GM23338 (cell line): ENCODE measurements around the gene PLEKHN1. TPM values are rescaled to one million over a fixed set of nuclear protein-coding genes. Genes with fewer than 3 reads are reported as not detected.

Source experiments
- ATAC-seq: fragments of 200-7000 bp; cut with Tn5 transposase; 3 replicates; pipeline ENCODE4 v1.9.1; 2020
- DNase-seq: peaks from one replicate; pipeline ENCODE4 v3.0.0-alpha.2; 2015; ENCODE audit warnings: low spot score
- H2AFZ ChIP-seq: fragments of 200-600 bp; sonication (generic); 2 replicates; pipeline ENCODE4 v1.8.0; 2016; ENCODE audit warnings: antibody characterized with exemption, mild to moderate bottlenecking, moderate library complexity
- H3F3A ChIP-seq: fragments of 200-600 bp; sonication (generic); replicated peaks from 2 replicates; pipeline ENCODE4 v1.8.0; 2017; ENCODE audit warnings: antibody characterized with exemption, mixed run types, low read depth
- H3K27ac ChIP-seq: fragments of 200-600 bp; sonication (generic); 2 replicates; pipeline ENCODE4 v1.6.1; 2016; ENCODE audit warnings: low read depth
- H3K27me3 ChIP-seq: fragments of 200-600 bp; sonication (generic); 2 replicates; pipeline ENCODE4 v1.8.0; 2016; ENCODE audit warnings: mild to moderate bottlenecking, mixed run types, moderate library complexity; ENCODE audit not compliant: insufficient read depth
- H3K36me3 ChIP-seq: fragments of 200-600 bp; sonication (generic); 2 replicates; pipeline ENCODE4 v1.8.0; 2016; ENCODE audit warnings: mild to moderate bottlenecking; ENCODE audit not compliant: insufficient read depth
- H3K4me1 ChIP-seq: fragments of 200-600 bp; sonication (generic); 2 replicates; pipeline ENCODE4 v1.8.0; 2016; ENCODE audit warnings: mild to moderate bottlenecking, moderate library complexity; ENCODE audit not compliant: insufficient read depth
- H3K4me2 ChIP-seq: fragments of 200-600 bp; sonication (generic); 2 replicates; pipeline ENCODE4 v1.7.1; 2017; ENCODE audit warnings: mixed run types
- H3K4me3 ChIP-seq: fragments of 200-600 bp; sonication (generic); 2 replicates; pipeline ENCODE4 v1.6.1; 2016; ENCODE audit warnings: mixed run types
- H3K79me2 ChIP-seq: fragments of 200-600 bp; sonication (generic); replicated peaks from 2 replicates; pipeline ENCODE4 v1.8.0; 2017; ENCODE audit warnings: mild to moderate bottlenecking; ENCODE audit not compliant: insufficient read depth
- H3K9me2 ChIP-seq: fragments of 200-600 bp; sonication (generic); 2 replicates; pipeline ENCODE4 v1.8.0; 2017; ENCODE audit not compliant: insufficient read depth
- H4K20me1 ChIP-seq: fragments of 200-600 bp; sonication (generic); replicated peaks from 2 replicates; pipeline ENCODE4 v1.8.0; 2017; ENCODE audit warnings: mild to moderate bottlenecking; ENCODE audit not compliant: insufficient read depth
- H3K27ac Mint-ChIP-seq: 2 replicates; pipeline ENCODE4 v1.8.0; 2020; ENCODE audit warnings: inconsistent platforms, mild to moderate bottlenecking, moderate library complexity, mixed read lengths
- H3K27me3 Mint-ChIP-seq: 3 replicates; pipeline ENCODE4 v1.8.0; 2022; ENCODE audit warnings: low read depth, mild to moderate bottlenecking, moderate library complexity, mixed read lengths, inconsistent platforms; ENCODE audit not compliant: insufficient read depth, poor library complexity
- H3K36me3 Mint-ChIP-seq: 3 replicates; pipeline ENCODE4 v1.8.0; 2021; ENCODE audit warnings: low read depth, mild to moderate bottlenecking, inconsistent platforms, moderate library complexity, mixed read lengths
- H3K4me1 Mint-ChIP-seq: 3 replicates; pipeline ENCODE4 v1.8.0; 2020; ENCODE audit warnings: mild to moderate bottlenecking, inconsistent platforms, mixed read lengths
- H3K4me3 Mint-ChIP-seq: 3 replicates; pipeline ENCODE4 v1.8.0; 2021; ENCODE audit warnings: moderate library complexity, mild to moderate bottlenecking, inconsistent platforms, mixed read lengths
- H3K9me3 Mint-ChIP-seq: 3 replicates; pipeline ENCODE4 v1.8.0; 2020; ENCODE audit warnings: moderate library complexity, mild to moderate bottlenecking, inconsistent platforms, mixed read lengths
- CREB1 ChIP-seq: fragments of 250-450 bp; sonication (Bioruptor Pico); IDR thresholded peaks from 2 replicates; pipeline ENCODE4 v1.5.0; 2020; ENCODE audit warnings: low read depth, mild to moderate bottlenecking, moderate library complexity
- EZH2phosphoT487 ChIP-seq: fragments of 200-600 bp; sonication (generic); IDR thresholded peaks from one replicate; pipeline ENCODE4 v1.8.1; 2018; ENCODE audit warnings: antibody characterized with exemption; ENCODE audit not compliant: unreplicated experiment
- POLR2AphosphoS5 ChIP-seq: IDR thresholded peaks from 2 replicates; pipeline ENCODE4 v1.6.1; 2016; ENCODE audit warnings: antibody characterized with exemption, low read depth
- STAT1 ChIP-seq: IDR thresholded peaks from one replicate; pipeline ENCODE4 v1.6.1; 2016; ENCODE audit warnings: antibody characterized with exemption; ENCODE audit not compliant: unreplicated experiment
- ZNF114 ChIP-seq: fragments of 250-450 bp; sonication (Bioruptor Pico); IDR thresholded peaks from 2 replicates; pipeline ENCODE4 v1.5.0; 2020; ENCODE audit warnings: mild to moderate bottlenecking, moderate library complexity
- ZNF331 ChIP-seq: fragments of 250-450 bp; sonication (Bioruptor Pico); IDR thresholded peaks from 2 replicates; pipeline ENCODE4 v1.5.0; 2020; ENCODE audit warnings: low read depth, mild to moderate bottlenecking, moderate library complexity
- polyA plus RNA-seq: library from polyadenylated mRNA; unstranded; fragments of >200 nt; fragmentation: Nextera tagmentation; extraction: Ambion mirVana; gene quantifications from 2 replicates; pipeline ENCODE4 v1.2.1, GENCODE V29; 2016
- small RNA-seq: library from RNA; depleted of rRNA; stranded (forward); fragments of <200 nt; gene quantifications from one replicate; pipeline ENCODE3, GENCODE V24; 2014; ENCODE audit warnings: low replicate concordance
- total RNA-seq: library from RNA; depleted of rRNA; stranded (reverse); fragments of >200 nt; shearing (Covaris generic); gene quantifications from 2 replicates; pipeline ENCODE4 v1.2.3, GENCODE V29; 2014; rRNA removed
- TF ChIP-seq, protein P1 (sequence below): IDR thresholded peaks from one replicate; pipeline ENCODE4 v1.6.1; 2018; ENCODE audit warnings: antibody characterized with exemption; ENCODE audit not compliant: unreplicated experiment

Gene PLEKHN1
- total and polyA plus RNA-seq, 2 experiments from 2014 or later = 1.4 to 3.3 TPM

DNA sequence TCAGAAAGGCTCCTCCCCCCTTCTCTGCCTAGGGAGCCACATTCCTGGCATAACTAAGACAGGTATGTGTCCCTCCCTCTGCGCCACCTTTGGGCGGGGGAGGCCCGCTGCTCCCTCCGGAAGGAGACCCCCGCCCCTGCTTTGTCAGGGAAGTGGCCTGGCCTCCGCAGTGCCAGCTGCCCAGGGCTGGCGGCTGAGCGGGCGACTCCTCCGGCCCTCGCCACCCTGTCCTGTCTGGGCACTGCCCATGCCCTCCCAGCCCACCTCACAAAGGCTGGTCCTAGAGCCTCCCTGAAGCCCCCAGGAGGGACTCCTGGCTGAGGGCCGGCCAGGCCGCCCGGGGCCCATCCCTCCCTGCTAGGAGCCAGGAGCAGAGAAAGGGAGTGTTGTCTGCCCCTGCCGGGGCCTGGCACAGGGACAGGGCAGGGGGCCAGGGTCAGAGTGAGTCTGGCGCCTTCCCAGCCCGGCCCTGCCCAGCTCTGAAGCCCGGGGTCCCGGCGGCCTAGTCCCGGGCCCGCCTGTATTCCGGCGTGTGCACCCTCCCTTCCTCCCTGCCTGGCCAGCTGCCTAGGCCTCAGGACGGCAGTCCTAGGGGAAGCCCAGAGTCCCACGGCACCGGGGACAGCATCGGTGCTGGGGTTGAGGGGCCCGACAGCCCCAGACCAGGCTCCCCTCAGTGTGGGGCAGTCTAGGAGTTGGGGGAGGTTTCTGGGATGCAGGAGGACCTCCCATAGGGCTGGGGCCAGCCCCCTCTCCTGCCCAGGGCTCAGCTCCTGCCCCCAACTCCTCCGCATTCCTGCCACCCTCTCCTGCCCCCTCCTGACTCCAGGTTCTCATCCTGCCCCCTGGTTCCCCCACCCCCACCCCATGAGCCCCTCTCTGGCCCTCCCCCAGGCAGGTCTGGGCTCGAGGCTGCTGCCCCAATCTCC, 58.8 kb downstream of the PLEKHN1 start:
- H3K4me3 Mint-ChIP-seq = no peak overlapping the region; the same call in 2 of the 3 replicates
- peak; percentile 56 for ATAC-seq
- Histone ChIP-seq H4K20me1 (peaks cover 4% of the 10 kb centered on the region; the same call in 1 of the 2 replicates), H3K36me3 (no peaks in the 10 kb centered on the region), H3K4me2 (peak overlapping the region; percentile 71), H3K27ac (0 out of 2 replicates have a peak overlapping the region, but pooled peaks have one; percentile 50), H3K79me2 (0 out of 2 replicates have a peak, but pooled peaks cover 5% of the 10 kb centered on the region), H3K4me3 (peak overlapping the region; percentile 43; the same call in 1 of the 2 replicates), H3K4me1 (peaks cover 47% of the 10 kb centered on the region), H3F3A (no peaks in the 10 kb centered on the region), H3K9me2 (no peaks in the 10 kb centered on the region), H2AFZ (no peak overlapping the region), H3K27me3 (no peaks in the 10 kb centered on the region; the same call in 1 of the 2 replicates)
- peak; percentile 97 for DNase-seq
- no peak overlapping the region for H3K27ac Mint-ChIP-seq
- H3K4me1 Mint-ChIP-seq = peaks cover 34% of the 10 kb centered on the region
- TF ChIP-seq EZH2phosphoT487 (no peak), ZNF331 (CRISPR knock-in tag) (no peak), POLR2AphosphoS5 (no peak), CREB1 (CRISPR knock-in tag) (no peak), ZNF114 (CRISPR knock-in tag) (no peak), STAT1 (no peak)
- TF ChIP-seq, protein P1, sequence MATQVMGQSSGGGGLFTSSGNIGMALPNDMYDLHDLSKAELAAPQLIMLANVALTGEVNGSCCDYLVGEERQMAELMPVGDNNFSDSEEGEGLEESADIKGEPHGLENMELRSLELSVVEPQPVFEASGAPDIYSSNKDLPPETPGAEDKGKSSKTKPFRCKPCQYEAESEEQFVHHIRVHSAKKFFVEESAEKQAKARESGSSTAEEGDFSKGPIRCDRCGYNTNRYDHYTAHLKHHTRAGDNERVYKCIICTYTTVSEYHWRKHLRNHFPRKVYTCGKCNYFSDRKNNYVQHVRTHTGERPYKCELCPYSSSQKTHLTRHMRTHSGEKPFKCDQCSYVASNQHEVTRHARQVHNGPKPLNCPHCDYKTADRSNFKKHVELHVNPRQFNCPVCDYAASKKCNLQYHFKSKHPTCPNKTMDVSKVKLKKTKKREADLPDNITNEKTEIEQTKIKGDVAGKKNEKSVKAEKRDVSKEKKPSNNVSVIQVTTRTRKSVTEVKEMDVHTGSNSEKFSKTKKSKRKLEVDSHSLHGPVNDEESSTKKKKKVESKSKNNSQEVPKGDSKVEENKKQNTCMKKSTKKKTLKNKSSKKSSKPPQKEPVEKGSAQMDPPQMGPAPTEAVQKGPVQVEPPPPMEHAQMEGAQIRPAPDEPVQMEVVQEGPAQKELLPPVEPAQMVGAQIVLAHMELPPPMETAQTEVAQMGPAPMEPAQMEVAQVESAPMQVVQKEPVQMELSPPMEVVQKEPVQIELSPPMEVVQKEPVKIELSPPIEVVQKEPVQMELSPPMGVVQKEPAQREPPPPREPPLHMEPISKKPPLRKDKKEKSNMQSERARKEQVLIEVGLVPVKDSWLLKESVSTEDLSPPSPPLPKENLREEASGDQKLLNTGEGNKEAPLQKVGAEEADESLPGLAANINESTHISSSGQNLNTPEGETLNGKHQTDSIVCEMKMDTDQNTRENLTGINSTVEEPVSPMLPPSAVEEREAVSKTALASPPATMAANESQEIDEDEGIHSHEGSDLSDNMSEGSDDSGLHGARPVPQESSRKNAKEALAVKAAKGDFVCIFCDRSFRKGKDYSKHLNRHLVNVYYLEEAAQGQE = no peak
- peaks cover 20% of the 10 kb centered on the region for H3K36me3 Mint-ChIP-seq
- H3K27me3 Mint-ChIP-seq = peaks cover 14% of the 10 kb centered on the region
- H3K9me3 Mint-ChIP-seq = no peaks in the 10 kb centered on the region

Small RNA genes within 50 kb of the gene (small RNA-seq; reads per million reads assigned to genes)
- gene AL645608.3 = not detected

Other genes with a start within 250 kb of the PLEKHN1 start
- 0.14 and 0.19 TPM in 2 replicates for gene SAMD11, start 42.6 kb upstream of the PLEKHN1 start, total RNA-seq
- 0.40 and 0.47 TPM in 2 replicates for gene SAMD11, start 42.6 kb upstream of the PLEKHN1 start, polyA plus RNA-seq
- 123 and 125 TPM in 2 replicates for gene NOC2L, start 7.2 kb upstream of the PLEKHN1 start, total RNA-seq
- gene NOC2L, start 7.2 kb upstream of the PLEKHN1 start, polyA plus RNA-seq = 79.3 and 89.0 TPM in 2 replicates
- gene KLHL17, start 5.9 kb upstream of the PLEKHN1 start, total RNA-seq = 27.8 and 37.1 TPM in 2 replicates
- gene KLHL17, start 5.9 kb upstream of the PLEKHN1 start, polyA plus RNA-seq = 16.5 and 17.8 TPM in 2 replicates
- not detected in 2 replicates for gene PERM1, start 15.6 kb downstream of the PLEKHN1 start, total RNA-seq
- 0.66 and 1.1 TPM in 2 replicates for gene PERM1, start 15.6 kb downstream of the PLEKHN1 start, polyA plus RNA-seq
- gene HES4, start 33.6 kb downstream of the PLEKHN1 start, total RNA-seq = 2.3 and 4.8 TPM in 2 replicates
- 6.7 and 7.9 TPM in 2 replicates for gene HES4, start 33.6 kb downstream of the PLEKHN1 start, polyA plus RNA-seq
- gene ISG15, start 47.0 kb downstream of the PLEKHN1 start, total RNA-seq = 52.9 and 65.3 TPM in 2 replicates
- 101 and 113 TPM in 2 replicates for gene ISG15, start 47.0 kb downstream of the PLEKHN1 start, polyA plus RNA-seq
- 144 and 185 TPM in 2 replicates for gene AGRN, start 53.6 kb downstream of the PLEKHN1 start, total RNA-seq
- gene AGRN, start 53.6 kb downstream of the PLEKHN1 start, polyA plus RNA-seq = 12.3 and 13.2 TPM in 2 replicates
- gene RNF223, start 107.8 kb downstream of the PLEKHN1 start, total RNA-seq = not detected in 2 replicates
- gene RNF223, start 107.8 kb downstream of the PLEKHN1 start, polyA plus RNA-seq = not detected in 2 replicates
- 21.3 and 21.5 TPM in 2 replicates for gene C1orf159, start 149.6 kb downstream of the PLEKHN1 start, total RNA-seq
- gene C1orf159, start 149.6 kb downstream of the PLEKHN1 start, polyA plus RNA-seq = 9.6 and 9.9 TPM in 2 replicates
- 0.45 TPM in 1 of 2 replicates, not detected in the other for gene TTLL10, start 207.4 kb downstream of the PLEKHN1 start, total RNA-seq
- gene TTLL10, start 207.4 kb downstream of the PLEKHN1 start, polyA plus RNA-seq = not detected in 2 replicates
- gene TNFRSF18, start 240.1 kb downstream of the PLEKHN1 start, total RNA-seq = 0.58 and 1.5 TPM in 2 replicates
- 0.56 and 1.1 TPM in 2 replicates for gene TNFRSF18, start 240.1 kb downstream of the PLEKHN1 start, polyA plus RNA-seq
- not detected in 2 replicates for gene TNFRSF4, start 247.7 kb downstream of the PLEKHN1 start, total RNA-seq
- gene TNFRSF4, start 247.7 kb downstream of the PLEKHN1 start, polyA plus RNA-seq = not detected in 2 replicates